HG02885 (cell line): ENCODE data around the gene FHIT.
A peak's percentile ranks its signal among the peaks of the same experiment; 100 is the strongest.

Source experiments
- ATAC-seq: cut with Tn5 transposase; IDR thresholded peaks from one replicate; pipeline ENCODE4 v1.9.1; 2021; ENCODE audit warnings: mild to moderate bottlenecking; ENCODE audit not compliant: unreplicated experiment, poor library complexity

The FHIT gene

GRCh38 chr3:61177450-61177849, 73.8 kb downstream of the FHIT start:
- no peak for ATAC-seq

DNA sequence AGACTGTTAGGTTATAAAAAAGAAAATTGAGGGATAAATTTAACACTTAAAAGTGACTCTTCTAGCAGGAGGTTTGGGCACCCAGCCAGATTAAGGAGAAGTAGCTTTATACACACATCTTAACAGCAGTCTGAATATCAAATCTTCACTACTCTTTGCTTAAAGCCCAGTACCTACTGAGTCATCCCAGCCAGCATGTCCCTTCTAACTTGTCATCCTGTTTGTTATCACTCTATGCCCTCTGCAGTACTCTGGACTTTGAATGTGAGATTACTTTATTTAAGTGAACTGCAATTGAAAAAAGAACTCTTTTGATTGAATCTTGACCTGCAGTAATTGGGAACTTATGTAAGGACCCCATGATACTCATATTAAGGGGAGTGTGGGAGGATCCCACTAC, 77.6 kb downstream of the FHIT start:
- ATAC-seq = no peak

- ATAC-seq = no peak
These were observed 78.6 kb downstream of the FHIT start for GRCh38 chr3:61172684-61173083.

GRCh38 chr3:61172203-61172602, 79.0 kb downstream of the FHIT start:
- no peak for ATAC-seq

- ATAC-seq = no peak
These were observed 81.5 kb downstream of the FHIT start for GRCh38 chr3:61169621-61170251.

GRCh38 chr3:61168286-61168685, 83.0 kb downstream of the FHIT start:
- no peak for ATAC-seq

GRCh38 chr3:61162965-61163364, 88.3 kb downstream of the FHIT start:
- no peak for ATAC-seq

- no peak for ATAC-seq
These were observed 92.6 kb downstream of the FHIT start for GRCh38 chr3:61158667-61159066.

GRCh38 chr3:61158216-61158615, 93.0 kb downstream of the FHIT start:
- no peak for ATAC-seq

GRCh38 chr3:61157414-61157813, 93.8 kb downstream of the FHIT start:
- ATAC-seq = peak; percentile 52

GRCh38 chr3:61155701-61156292, 95.5 kb downstream of the FHIT start:
- no peak for ATAC-seq

GRCh38 chr3:61154457-61155198, 96.6 kb downstream of the FHIT start:
- ATAC-seq = no peak

DNA sequence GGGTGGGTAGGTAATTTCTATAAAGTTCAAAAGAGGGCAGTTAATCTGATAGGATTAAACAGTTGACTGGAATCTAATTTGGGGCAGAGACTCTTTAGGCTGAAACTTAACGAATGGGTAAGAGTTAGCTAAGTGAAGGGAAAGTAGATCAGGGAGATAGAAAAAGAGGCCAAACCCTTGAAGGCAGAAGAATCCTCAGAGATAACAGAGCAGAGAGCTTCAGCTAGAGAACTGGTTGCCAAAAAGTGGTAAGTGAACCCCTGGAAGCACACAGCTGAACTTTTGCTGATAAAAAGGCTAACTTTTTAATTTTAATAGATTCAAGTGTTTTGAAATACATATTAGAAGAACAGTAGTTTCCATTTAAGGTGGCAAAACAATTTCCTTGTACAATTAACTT, 99.2 kb downstream of the FHIT start:
- no peak for ATAC-seq

GRCh38 chr3:61149236-61149635, 102.0 kb downstream of the FHIT start:
- ATAC-seq = no peak

GRCh38 chr3:61146010-61146890, 105.0 kb downstream of the FHIT start:
- no peak for ATAC-seq

- no peak for ATAC-seq
These were observed 109.6 kb downstream of the FHIT start for GRCh38 chr3:61141697-61142096.

GRCh38 chr3:61141227-61141626, 110.0 kb downstream of the FHIT start:
- ATAC-seq = no peak

DNA sequence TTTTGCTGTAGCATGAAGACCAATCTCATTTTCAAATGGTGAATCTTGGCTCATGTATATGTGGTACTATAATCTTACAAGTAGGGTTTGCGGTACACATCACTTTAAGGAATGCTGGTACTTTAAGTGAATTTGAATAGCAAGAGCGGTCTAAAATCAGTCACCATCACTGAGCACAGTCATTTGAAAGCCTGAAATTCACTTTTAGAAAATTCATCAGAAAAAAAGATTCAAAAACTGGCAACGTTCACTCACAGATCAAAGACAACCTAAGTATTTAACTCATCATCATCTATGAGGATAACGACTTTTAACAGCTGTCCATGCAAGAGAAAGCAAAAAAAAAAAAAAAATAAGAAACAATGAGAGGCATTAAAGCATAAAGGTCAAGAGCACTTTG, 111.6 kb downstream of the FHIT start:
- ATAC-seq = no peak

DNA sequence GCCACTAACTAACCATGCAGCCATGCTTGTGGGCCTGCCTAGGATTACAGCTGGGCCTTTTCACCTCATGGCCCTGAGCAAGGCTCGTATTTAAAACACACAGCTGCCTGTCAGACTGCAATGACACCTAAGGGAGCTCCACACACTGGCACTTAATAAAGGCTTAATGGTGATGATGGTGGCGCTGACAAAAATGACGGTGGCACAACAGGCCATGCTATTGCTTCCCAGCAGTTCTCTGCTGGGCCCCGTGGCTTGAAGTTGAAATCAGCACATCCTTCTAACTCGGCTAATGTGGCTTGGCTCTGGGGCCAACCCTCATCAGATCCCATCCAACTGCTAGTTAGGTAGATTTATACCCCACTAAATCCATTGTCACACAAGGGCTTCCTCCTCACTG, 112.9 kb downstream of the FHIT start:
- ATAC-seq = no peak

GRCh38 chr3:61136191-61136590, 115.1 kb downstream of the FHIT start:
- ATAC-seq = no peak

DNA sequence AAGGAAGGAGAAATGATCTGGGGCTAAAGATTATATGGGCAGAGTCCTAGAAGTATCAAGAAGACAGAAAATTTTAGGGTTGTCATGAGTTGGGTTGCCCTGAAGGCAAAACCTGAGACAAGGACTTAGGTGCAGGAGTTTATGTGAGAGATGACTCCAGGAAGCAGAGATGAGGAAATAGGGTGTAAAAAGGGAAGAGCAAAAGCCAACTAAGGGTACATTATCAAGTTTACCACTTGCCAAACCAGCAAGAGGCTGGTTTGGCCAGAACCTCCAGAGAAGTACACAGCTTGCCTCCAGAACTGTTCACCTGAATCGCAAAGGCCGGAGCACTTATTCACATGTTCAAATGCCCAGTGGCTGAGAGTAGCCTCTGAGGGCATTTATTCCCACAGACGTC, 116.7 kb downstream of the FHIT start:
- no peak for ATAC-seq
